ENCODE results near the gene MT2A. TPM values are rescaled to one million over a fixed set of nuclear protein-coding genes. Genes with fewer than 3 reads are reported as not detected.

MT2A gene
- 8.4 TPM for polyA plus RNA-seq (2012; ENCODE audit: low read depth, missing spikeins)

GRCh38 chr16:56608043-56608875 is at the start of gene MT2A:
Gene MT2A (plus strand): TSS chr16:56608584. CDS start chr16:56608656, 72 bp downstream.
- FAIRE-seq (peak; percentile 69), DNase-seq (ENCODE audit: insufficient read length, low spot score) (peak; percentile 93)
- TF ChIP-seq SPI1 (IDR thresholded peaks at IDR 0.05; ENCODE audit: low read depth, low read length) (0 out of 2 replicates have a peak, but pooled peaks have one; percentile 2), POLR2A (IDR thresholded peaks at IDR 0.05; ENCODE audit: low read depth, low read length) (no peak)

- no peak for TF ChIP-seq PAX5 (IDR thresholded peaks at IDR 0.05; ENCODE audit: insufficient read depth, low read length, severe bottlenecking)
- TF ChIP-seq TAF1 (IDR thresholded peaks at IDR 0.05; ENCODE audit: low read depth, low read length): no peak
- DNase-seq (ENCODE audit: insufficient read length, low spot score) (no peak), FAIRE-seq (no peak)
Observed at GRCh38 chr16:56559109-56559508, 49.3 kb upstream of the MT2A start.

- DNase-seq (ENCODE audit: insufficient read length, low spot score): no peak
- no peak for FAIRE-seq
- TF ChIP-seq POLR2A (IDR thresholded peaks at IDR 0.05; ENCODE audit: low read depth, low read length) (no peak), PAX5 (IDR thresholded peaks at IDR 0.05; ENCODE audit: insufficient read depth, low read length, severe bottlenecking) (no peak), TAF1 (IDR thresholded peaks at IDR 0.05; ENCODE audit: low read depth, low read length) (no peak), POU2F2 (IDR thresholded peaks at IDR 0.05; ENCODE audit: low read depth, low read length) (no peak), POLR2AphosphoS5 (IDR thresholded peaks at IDR 0.05; ENCODE audit: low read depth, low read length) (no peak), SPI1 (IDR thresholded peaks at IDR 0.05; ENCODE audit: low read depth, low read length) (no peak)
Observed at GRCh38 chr16:56560447-56560846, 47.9 kb upstream of the MT2A start.

GRCh38 chr16:56561126-56561525 is 47.3 kb upstream of the MT2A start:
- FAIRE-seq (no peak), DNase-seq (ENCODE audit: insufficient read length, low spot score) (no peak)

GRCh38 chr16:56564793-56565477 is 43.4 kb upstream of the MT2A start, which contains the start of gene MT4:
Gene MT4 (plus strand): TSS chr16:56565073. CDS start chr16:56565129, 56 bp downstream.
- TF ChIP-seq PAX5 (IDR thresholded peaks at IDR 0.05; ENCODE audit: insufficient read depth, low read length, severe bottlenecking): no peak
- TF ChIP-seq TAF1 (IDR thresholded peaks at IDR 0.05; ENCODE audit: low read depth, low read length): no peak
- no peak for TF ChIP-seq POLR2A (IDR thresholded peaks at IDR 0.05; ENCODE audit: low read depth, low read length)
- TF ChIP-seq POU2F2 (IDR thresholded peaks at IDR 0.05; ENCODE audit: low read depth, low read length): no peak
- no peak for TF ChIP-seq SPI1 (IDR thresholded peaks at IDR 0.05; ENCODE audit: low read depth, low read length)
- TF ChIP-seq POLR2AphosphoS5 (IDR thresholded peaks at IDR 0.05; ENCODE audit: low read depth, low read length): no peak
- DNase-seq (ENCODE audit: insufficient read length, low spot score) (no peak), FAIRE-seq (no peak)

More at GRCh38 chr16:56561126-56561525, 47.3 kb upstream of the MT2A start:
- TF ChIP-seq TAF1 (IDR thresholded peaks at IDR 0.05; ENCODE audit: low read depth, low read length) (no peak), SPI1 (IDR thresholded peaks at IDR 0.05; ENCODE audit: low read depth, low read length) (no peak), POLR2AphosphoS5 (IDR thresholded peaks at IDR 0.05; ENCODE audit: low read depth, low read length) (no peak), POLR2A (IDR thresholded peaks at IDR 0.05; ENCODE audit: low read depth, low read length) (no peak), POU2F2 (IDR thresholded peaks at IDR 0.05; ENCODE audit: low read depth, low read length) (no peak), PAX5 (IDR thresholded peaks at IDR 0.05; ENCODE audit: insufficient read depth, low read length, severe bottlenecking) (no peak)

- no peak for FAIRE-seq
- no peak for TF ChIP-seq POLR2A (IDR thresholded peaks at IDR 0.05; ENCODE audit: low read depth, low read length)
- TF ChIP-seq POLR2AphosphoS5 (IDR thresholded peaks at IDR 0.05; ENCODE audit: low read depth, low read length): no peak
- TF ChIP-seq PAX5 (IDR thresholded peaks at IDR 0.05; ENCODE audit: insufficient read depth, low read length, severe bottlenecking): no peak
- TF ChIP-seq POU2F2 (IDR thresholded peaks at IDR 0.05; ENCODE audit: low read depth, low read length): no peak
- TF ChIP-seq TAF1 (IDR thresholded peaks at IDR 0.05; ENCODE audit: low read depth, low read length): no peak
- no peak for TF ChIP-seq SPI1 (IDR thresholded peaks at IDR 0.05; ENCODE audit: low read depth, low read length)
- no peak for DNase-seq (ENCODE audit: insufficient read length, low spot score)
Observed at GRCh38 chr16:56569971-56570370, 38.4 kb upstream of the MT2A start.

GRCh38 chr16:56571525-56571924 is 36.9 kb upstream of the MT2A start:
- no peak for TF ChIP-seq PAX5 (IDR thresholded peaks at IDR 0.05; ENCODE audit: insufficient read depth, low read length, severe bottlenecking)
- TF ChIP-seq TAF1 (IDR thresholded peaks at IDR 0.05; ENCODE audit: low read depth, low read length): no peak
- no peak for TF ChIP-seq SPI1 (IDR thresholded peaks at IDR 0.05; ENCODE audit: low read depth, low read length)
- no peak for TF ChIP-seq POLR2AphosphoS5 (IDR thresholded peaks at IDR 0.05; ENCODE audit: low read depth, low read length)
- TF ChIP-seq POLR2A (IDR thresholded peaks at IDR 0.05; ENCODE audit: low read depth, low read length): no peak
- no peak for TF ChIP-seq POU2F2 (IDR thresholded peaks at IDR 0.05; ENCODE audit: low read depth, low read length)
- FAIRE-seq: no peak
- DNase-seq (ENCODE audit: insufficient read length, low spot score): no peak

- TF ChIP-seq POLR2A (IDR thresholded peaks at IDR 0.05; ENCODE audit: low read depth, low read length) (no peak), TAF1 (IDR thresholded peaks at IDR 0.05; ENCODE audit: low read depth, low read length) (no peak), PAX5 (IDR thresholded peaks at IDR 0.05; ENCODE audit: insufficient read depth, low read length, severe bottlenecking) (no peak), SPI1 (IDR thresholded peaks at IDR 0.05; ENCODE audit: low read depth, low read length) (no peak), POU2F2 (IDR thresholded peaks at IDR 0.05; ENCODE audit: low read depth, low read length) (no peak), POLR2AphosphoS5 (IDR thresholded peaks at IDR 0.05; ENCODE audit: low read depth, low read length) (no peak)
- FAIRE-seq (no peak), DNase-seq (ENCODE audit: insufficient read length, low spot score) (no peak)
Observed at GRCh38 chr16:56574625-56575024, 33.8 kb upstream of the MT2A start.

GRCh38 chr16:56576585-56577299 is 31.6 kb upstream of the MT2A start:
- FAIRE-seq: peak; percentile 94

More at GRCh38 chr16:56576585-56577299, 31.6 kb upstream of the MT2A start:
- peak; percentile 71 for DNase-seq (ENCODE audit: insufficient read length, low spot score)
- no peak for TF ChIP-seq PAX5 (IDR thresholded peaks at IDR 0.05; ENCODE audit: insufficient read depth, low read length, severe bottlenecking)
- TF ChIP-seq POU2F2 (IDR thresholded peaks at IDR 0.05; ENCODE audit: low read depth, low read length): no peak
- TF ChIP-seq TAF1 (IDR thresholded peaks at IDR 0.05; ENCODE audit: low read depth, low read length): no peak
- no peak for TF ChIP-seq SPI1 (IDR thresholded peaks at IDR 0.05; ENCODE audit: low read depth, low read length)
- TF ChIP-seq POLR2A (IDR thresholded peaks at IDR 0.05; ENCODE audit: low read depth, low read length): no peak
- no peak for TF ChIP-seq POLR2AphosphoS5 (IDR thresholded peaks at IDR 0.05; ENCODE audit: low read depth, low read length)

Measured in GM12891 (cell line).